OCI-LY3 (cell line): ENCODE results near the gene KATNB1.

Experiments
- H2AFZ ChIP-seq: fragments of 200-600, 300-600 bp; shearing (Covaris generic); 2 replicates; pipeline ENCODE4 v1.6.0; 2014; ENCODE audit warnings: antibody characterized with exemption, low read depth, low read length
- H3K27ac ChIP-seq: fragments of 200-600, 300-600 bp; sonication (generic); 2 replicates; pipeline ENCODE4 v1.5.1; 2014; ENCODE audit warnings: mild to moderate bottlenecking, low read length, moderate library complexity, mixed read lengths
- H3K27me3 ChIP-seq: fragments of 200-600, 300-600 bp; sonication (generic); 2 replicates; pipeline ENCODE4 v1.6.1; 2014; ENCODE audit warnings: low read depth, low read length, mixed read lengths
- H3K36me3 ChIP-seq: fragments of 200-600, 300-600 bp; sonication (generic); replicated peaks from 2 replicates; pipeline ENCODE3; 2014; ENCODE audit warnings: low read depth, low read length, mixed read lengths
- H3K4me1 ChIP-seq: fragments of 300-600, 200-600 bp; sonication (generic); 2 replicates; pipeline ENCODE4 v1.6.1; 2014; ENCODE audit warnings: low read length, mixed read lengths
- H3K4me2 ChIP-seq: fragments of 200-600, 300-600 bp; sonication (generic); 2 replicates; pipeline ENCODE4 v1.6.1; 2014; ENCODE audit warnings: low read length, mixed read lengths
- H3K4me3 ChIP-seq: fragments of 300-600, 200-600 bp; sonication (generic); 2 replicates; pipeline ENCODE4 v1.5.1; 2014; ENCODE audit warnings: antibody characterized with exemption, mild to moderate bottlenecking, low read length, moderate library complexity
- H3K79me2 ChIP-seq: fragments of 300-600, 200-600 bp; shearing (Covaris generic); 2 replicates; pipeline ENCODE4 v1.6.1; 2014; ENCODE audit warnings: mild to moderate bottlenecking, low read length, mixed read lengths
- H3K9ac ChIP-seq: fragments of 300-600, 200-600 bp; shearing (Covaris generic); 2 replicates; pipeline ENCODE4 v1.6.0; 2014; ENCODE audit warnings: mild to moderate bottlenecking, low read length, moderate library complexity
- H3K9me3 ChIP-seq: fragments of 200-600, 300-600 bp; shearing (Covaris generic); 2 replicates; pipeline ENCODE4 v1.6.1; 2014; ENCODE audit warnings: low read length, mixed read lengths; ENCODE audit not compliant: insufficient read depth
- H4K20me1 ChIP-seq: fragments of 200-600, 300-600 bp; sonication (generic); 2 replicates; pipeline ENCODE4 v1.6.1; 2016; ENCODE audit warnings: low read length, mixed read lengths; ENCODE audit not compliant: insufficient read depth
- EZH2phosphoT487 ChIP-seq: fragments of 200-600 bp; shearing (Covaris generic); IDR thresholded peaks from 2 replicates; pipeline ENCODE4 v1.6.1; 2018; ENCODE audit warnings: antibody characterized with exemption, mixed run types, low read depth
- TF ChIP-seq, protein P1 (sequence below): fragments of 200-600, 300-600 bp; sonication (generic); IDR thresholded peaks from 2 replicates; pipeline ENCODE4 v1.5.1; 2014; ENCODE audit warnings: antibody characterized with exemption, low read length, low read depth

Gene KATNB1

GRCh38 chr16:57764341-57765159, 29.0 kb downstream of the KATNB1 start:
- Histone ChIP-seq H3K27me3 (no peaks in the 10 kb centered on the region), H3K36me3 (no peaks in the 10 kb centered on the region), H2AFZ (no peak overlapping the region), H4K20me1 (no peaks in the 10 kb centered on the region), H3K4me1 (no peaks in the 10 kb centered on the region), H3K9me3 (no peaks in the 10 kb centered on the region), H3K4me2 (no peak overlapping the region), H3K9ac (no peak overlapping the region), H3K79me2 (no peaks in the 10 kb centered on the region), H3K4me3 (no peak overlapping the region), H3K27ac (no peak overlapping the region)
- TF ChIP-seq, protein P1, sequence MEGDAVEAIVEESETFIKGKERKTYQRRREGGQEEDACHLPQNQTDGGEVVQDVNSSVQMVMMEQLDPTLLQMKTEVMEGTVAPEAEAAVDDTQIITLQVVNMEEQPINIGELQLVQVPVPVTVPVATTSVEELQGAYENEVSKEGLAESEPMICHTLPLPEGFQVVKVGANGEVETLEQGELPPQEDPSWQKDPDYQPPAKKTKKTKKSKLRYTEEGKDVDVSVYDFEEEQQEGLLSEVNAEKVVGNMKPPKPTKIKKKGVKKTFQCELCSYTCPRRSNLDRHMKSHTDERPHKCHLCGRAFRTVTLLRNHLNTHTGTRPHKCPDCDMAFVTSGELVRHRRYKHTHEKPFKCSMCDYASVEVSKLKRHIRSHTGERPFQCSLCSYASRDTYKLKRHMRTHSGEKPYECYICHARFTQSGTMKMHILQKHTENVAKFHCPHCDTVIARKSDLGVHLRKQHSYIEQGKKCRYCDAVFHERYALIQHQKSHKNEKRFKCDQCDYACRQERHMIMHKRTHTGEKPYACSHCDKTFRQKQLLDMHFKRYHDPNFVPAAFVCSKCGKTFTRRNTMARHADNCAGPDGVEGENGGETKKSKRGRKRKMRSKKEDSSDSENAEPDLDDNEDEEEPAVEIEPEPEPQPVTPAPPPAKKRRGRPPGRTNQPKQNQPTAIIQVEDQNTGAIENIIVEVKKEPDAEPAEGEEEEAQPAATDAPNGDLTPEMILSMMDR, result no peak
- TF ChIP-seq EZH2phosphoT487, result no peak

DNA sequence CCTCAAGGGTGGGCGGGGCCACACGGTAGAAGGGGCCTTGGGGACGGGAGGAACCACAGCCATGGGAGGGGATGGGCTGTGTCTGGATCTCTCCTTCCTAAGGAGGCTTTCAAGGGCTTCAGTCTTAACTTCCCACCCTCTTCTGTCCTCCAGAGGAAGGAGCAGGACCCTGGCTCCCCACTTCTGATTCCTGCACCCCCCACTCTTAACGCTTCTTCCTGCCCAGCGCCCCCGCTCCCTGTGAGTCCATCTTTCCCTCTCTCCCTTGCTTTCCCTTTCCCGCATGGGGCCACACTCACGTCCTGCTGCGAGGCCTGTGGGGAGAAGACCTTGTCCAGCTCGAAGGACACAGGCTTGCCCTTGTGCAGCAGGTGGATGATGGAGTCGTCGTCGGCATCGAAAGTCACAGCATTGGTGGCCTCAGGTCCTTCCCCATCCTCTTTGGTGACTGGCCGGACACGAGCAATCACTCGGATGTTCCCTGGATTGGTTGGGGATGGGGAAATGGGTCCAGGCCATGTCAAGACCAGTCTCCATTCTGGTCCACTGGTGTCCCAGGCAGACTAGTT, 29.7 kb downstream of the KATNB1 start:
- H3K27ac ChIP-seq, result no peak overlapping the region
- H3K4me1 ChIP-seq, result no peaks in the 10 kb centered on the region
- no peaks in the 10 kb centered on the region for H3K36me3 ChIP-seq
- H3K9me3 ChIP-seq, result no peaks in the 10 kb centered on the region
- no peak overlapping the region for H3K4me2 ChIP-seq
- no peaks in the 10 kb centered on the region for H4K20me1 ChIP-seq
- TF ChIP-seq, protein P1, result no peak
- no peak for TF ChIP-seq EZH2phosphoT487
- H3K9ac ChIP-seq, result no peak overlapping the region
- no peaks in the 10 kb centered on the region for H3K79me2 ChIP-seq
- H3K27me3 ChIP-seq, result no peaks in the 10 kb centered on the region
- no peak overlapping the region for H3K4me3 ChIP-seq
- H2AFZ ChIP-seq, result no peak overlapping the region

GRCh38 chr16:57766714-57767348, 31.3 kb downstream of the KATNB1 start:
- H3K4me3 ChIP-seq, result no peak overlapping the region
- H4K20me1 ChIP-seq, result no peaks in the 10 kb centered on the region
- H3K79me2 ChIP-seq, result no peaks in the 10 kb centered on the region
- H3K36me3 ChIP-seq, result no peaks in the 10 kb centered on the region
- TF ChIP-seq EZH2phosphoT487, result no peak
- TF ChIP-seq, protein P1, result no peak
- no peak overlapping the region for H2AFZ ChIP-seq
- no peaks in the 10 kb centered on the region for H3K9me3 ChIP-seq
- no peaks in the 10 kb centered on the region for H3K27me3 ChIP-seq
- no peak overlapping the region for H3K9ac ChIP-seq
- H3K4me2 ChIP-seq, result no peak overlapping the region
- H3K4me1 ChIP-seq, result no peaks in the 10 kb centered on the region
- no peak overlapping the region for H3K27ac ChIP-seq

- H3K9ac ChIP-seq, result no peak overlapping the region
- H3K36me3 ChIP-seq, result no peaks in the 10 kb centered on the region
- H3K9me3 ChIP-seq, result no peaks in the 10 kb centered on the region
- no peak overlapping the region for H3K4me2 ChIP-seq
- H4K20me1 ChIP-seq, result no peaks in the 10 kb centered on the region
- no peak for TF ChIP-seq EZH2phosphoT487
- TF ChIP-seq, protein P1, result no peak
- H2AFZ ChIP-seq, result no peak overlapping the region
- no peak overlapping the region for H3K27ac ChIP-seq
- H3K4me1 ChIP-seq, result no peaks in the 10 kb centered on the region
- no peaks in the 10 kb centered on the region for H3K79me2 ChIP-seq
- no peaks in the 10 kb centered on the region for H3K27me3 ChIP-seq
- no peak overlapping the region for H3K4me3 ChIP-seq
These were observed 34.1 kb downstream of the KATNB1 start for GRCh38 chr16:57769541-57770145.
